A549 (cell line): ENCODE data around the gene EIF4G3. TPM values are rescaled to one million over a fixed set of nuclear protein-coding genes. Genes with fewer than 3 reads are reported as not detected.

ENCODE experiments used
- ATAC-seq, 2 experiments: fragments of 200-7000 bp in 1 of 2; fragments of >200 bp in 1 of 2; cut with Nextera tagmentation in 1 of 2; cut with Tn5 transposase in 1 of 2; 3 replicates each; pipeline versions ENCODE4 v1.8.0 to v1.9.1; 2018 to 2020; ENCODE audit warnings: mild to moderate bottlenecking in 1 of 2, moderate library complexity in 1 of 2
- CTCF ChIA-PET: fragments of 300-600 bp; sonication (Branson Sonifier 250); formaldehyde crosslinking; extraction: SDS; loops from one replicate; lab custom pipeline; 2021; ENCODE audit warnings: antibody characterized with exemption, inconsistent platforms; lab: Yijun Ruan, JAX
- POLR2A ChIA-PET: fragments of 350-600 bp; formaldehyde crosslinking; extraction: SDS; loops from one replicate; lab custom pipeline; 2021; ENCODE audit warnings: antibody characterized with exemption, inconsistent platforms; lab: Yijun Ruan, JAX
- DNase-seq, 2 experiments: peaks; one replicate each; pipeline versions ENCODE4 v3.0.0 to v3.0.0-alpha.2; 2011 to 2016; ENCODE audit warnings: low read depth in 1 of 2, low spot score in 1 of 2
- FAIRE-seq: peaks from 2 replicates; lab custom pipeline; 2011; peaks lifted over from hg19 to GRCh38; lab: Jason Lieb, UNC
- H3K27ac ChIP-seq, 2 experiments: fragments of >200 bp; sonication (Bioruptor Twin); formaldehyde crosslinking; 3 replicates each; pipeline ENCODE4 v1.5.1; 2016 to 2017
- H3K4me1 ChIP-seq: fragments of >200 bp; sonication (Bioruptor Twin); formaldehyde crosslinking; 3 replicates; pipeline ENCODE4 v1.6.1; 2016
- H3K4me2 ChIP-seq: fragments of >200 bp; sonication (Bioruptor Twin); formaldehyde crosslinking; 3 replicates; pipeline ENCODE4 v1.6.1; 2016
- H3K4me3 ChIP-seq: fragments of >200 bp; sonication (Bioruptor Twin); formaldehyde crosslinking; 3 replicates; pipeline ENCODE4 v1.5.1; 2016
- H3K9me3 ChIP-seq: fragments of >200 bp; sonication (Bioruptor Twin); formaldehyde crosslinking; 3 replicates; pipeline ENCODE4 v1.6.1; 2016
- BHLHE40 ChIP-seq: IDR thresholded peaks from 2 replicates; pipeline ENCODE4 v1.6.1; 2012; ENCODE audit warnings: low read depth, low read length, inconsistent platforms
- CBX8 ChIP-seq: fragments of 200-600 bp; sonication (generic); IDR thresholded peaks from 2 replicates; pipeline ENCODE4 v1.6.1; 2016
- CHD4 ChIP-seq: fragments of 200-600 bp; sonication (generic); IDR thresholded peaks from 2 replicates; pipeline ENCODE4 v1.6.1; 2016; ENCODE audit warnings: antibody characterized with exemption, mild to moderate bottlenecking, borderline replicate concordance
- EHF ChIP-seq: fragments of 250-450 bp; sonication (Bioruptor Pico); IDR thresholded peaks from 2 replicates; pipeline ENCODE4 v1.5.0; 2020; ENCODE audit warnings: mild to moderate bottlenecking
- EP300 ChIP-seq, 2 experiments: fragments of >200 bp; sonication (Bioruptor Twin); formaldehyde crosslinking; IDR thresholded peaks; 2 replicates in 1 of 2; 3 replicates in 1 of 2; pipeline ENCODE4 v1.6.1; 2016 to 2017
- ESRRA ChIP-seq: fragments of 150-350 bp; IDR thresholded peaks from 2 replicates; pipeline ENCODE4 v1.6.1; 2014; ENCODE audit warnings: mild to moderate bottlenecking, low read length, borderline replicate concordance
- FOSB ChIP-seq: fragments of 250-450 bp; sonication (Bioruptor Pico); IDR thresholded peaks from 2 replicates; pipeline ENCODE4 v1.5.0; 2020; ENCODE audit warnings: mild to moderate bottlenecking, moderate library complexity
- GATA3 ChIP-seq: IDR thresholded peaks from 2 replicates; pipeline ENCODE4 v1.6.1; 2012; ENCODE audit warnings: borderline replicate concordance
- HEYL ChIP-seq: fragments of 250-450 bp; sonication (Bioruptor Pico); IDR thresholded peaks from 2 replicates; pipeline ENCODE4 v1.8.0; 2021; ENCODE audit warnings: mild to moderate bottlenecking, moderate library complexity
- HOXB5 ChIP-seq: fragments of 250-450 bp; sonication (Bioruptor Pico); IDR thresholded peaks from 2 replicates; pipeline ENCODE4 v1.5.0; 2020; ENCODE audit warnings: mild to moderate bottlenecking, moderate library complexity
- MAZ ChIP-seq: fragments of 150-350 bp; IDR thresholded peaks from 2 replicates; pipeline ENCODE4 v1.6.1; 2014; ENCODE audit warnings: antibody characterized with exemption, low read depth, low read length, borderline replicate concordance
- NPAS2 ChIP-seq: fragments of 250-450 bp; sonication (Bioruptor Pico); IDR thresholded peaks from 2 replicates; pipeline ENCODE4 v1.8.0; 2022; ENCODE audit warnings: mild to moderate bottlenecking, moderate library complexity, borderline replicate concordance
- POLR2A ChIP-seq: IDR thresholded peaks from 2 replicates; pipeline ENCODE4 v1.6.1; 2012; ENCODE audit warnings: mild to moderate bottlenecking, low read length
- REST ChIP-seq: fragments of 200-600 bp; sonication (generic); IDR thresholded peaks from 2 replicates; pipeline ENCODE4 v1.6.1; 2016; ENCODE audit warnings: antibody characterized with exemption, mild to moderate bottlenecking, moderate library complexity
- SREBF2 ChIP-seq: fragments of 450-650 bp; IDR thresholded peaks from 2 replicates; pipeline ENCODE4 v1.6.1; 2014; ENCODE audit warnings: mild to moderate bottlenecking, moderate library complexity
- TFCP2L1 ChIP-seq: fragments of 250-450 bp; sonication (Bioruptor Pico); IDR thresholded peaks from 2 replicates; pipeline ENCODE4 v1.5.0; 2021; ENCODE audit warnings: mild to moderate bottlenecking
- TP53 ChIP-seq: fragments of 250-450 bp; sonication (Bioruptor Pico); IDR thresholded peaks from 2 replicates; pipeline ENCODE4 v1.5.0; 2021; ENCODE audit warnings: mild to moderate bottlenecking, moderate library complexity
- USF2 ChIP-seq: fragments of 450-650 bp; IDR thresholded peaks from 2 replicates; pipeline ENCODE4 v1.6.1; 2014; ENCODE audit warnings: antibody characterized with exemption
- ZFP36 ChIP-seq: fragments of 450-650 bp; IDR thresholded peaks from 2 replicates; pipeline ENCODE4 v1.6.1; 2014; ENCODE audit warnings: borderline replicate concordance; ENCODE audit not compliant: partially characterized antibody
- ZNF302 ChIP-seq: fragments of 250-450 bp; sonication (Bioruptor Pico); IDR thresholded peaks from 2 replicates; pipeline ENCODE4 v1.9.0; 2021; ENCODE audit warnings: inconsistent platforms, mild to moderate bottlenecking, moderate library complexity
- WGBS: methylation state at CpG from one replicate; pipeline ENCODE4 v1.1.6; 2017; ENCODE audit errors: missing lambda C conversion rate; 5-methylcytosine and 5-hydroxymethylcytosine counted together
- polyA plus RNA-seq, 4 experiments: library from polyadenylated mRNA; depleted of rRNA in 3 of 4; stranded (reverse); fragments of >200 nt; fragmentation: RNase III in 1 of 4; extraction: RNeasy Plus Mini Kit Qiagen cat#74134 plus additional on column Dnase treatment in 1 of 4; gene quantifications; 2 replicates in 3 of 4; 3 replicates in 1 of 4; pipeline ENCODE4 v1.2.3, GENCODE V29; 2011 to 2017

Gene EIF4G3
- polyA plus RNA-seq, 2 of the 4 experiments (the other 2 are of a cell fraction): 25.0 to 51.3 TPM

GRCh38 chr1:21007876-21008275 lies 168.8 kb downstream of the EIF4G3 start:
- ChIA-PET POLR2A (no interaction called here), CTCF (no interaction called here)
- TF ChIP-seq POLR2A (no peak), ZFP36 (no peak)
- ATAC-seq: no peak
- H3K9me3 ChIP-seq: no peaks in the 10 kb centered on the region
- peaks cover 12% of the 10 kb centered on the region; the same call in 1 of the 3 replicates for H3K4me1 ChIP-seq
- FAIRE-seq: no peak
- no peak overlapping the region for H3K4me3 ChIP-seq
- H3K27ac ChIP-seq: no peak overlapping the region
- WGBS: 92% methylated on average over 1 of the region's 1 CpG
- no peak for DNase-seq
- no peak overlapping the region for H3K4me2 ChIP-seq

GRCh38 chr1:21005466-21006239 lies 171.0 kb downstream of the EIF4G3 start:
- ChIA-PET CTCF (no interaction called here), POLR2A (no interaction called here)
- 90% methylated on average over 4 of the region's 4 CpGs for whole genome bisulfite sequencing
- no peak overlapping the region for H3K4me3 ChIP-seq
- DNase-seq: no peak
- no peak overlapping the region for H3K27ac ChIP-seq
- H3K4me2 ChIP-seq: no peak overlapping the region; the same call in 2 of the 3 replicates
- peaks cover 12% of the 10 kb centered on the region; the same call in 1 of the 3 replicates for H3K4me1 ChIP-seq
- ATAC-seq: no peak
- TF ChIP-seq USF2 (no peak), CHD4 (no peak), FOSB (CRISPR knock-in tag) (no peak), SREBF2 (no peak), GATA3 (no peak), ZFP36 (no peak), ESRRA (no peak), BHLHE40 (no peak), HOXB5 (CRISPR knock-in tag) (no peak), EP300 (IDR thresholded peaks at IDR 0.05) (no peak), MAZ (no peak)
- no peaks in the 10 kb centered on the region for H3K9me3 ChIP-seq
- FAIRE-seq: no peak

GRCh38 chr1:21003281-21004045 lies 173.2 kb downstream of the EIF4G3 start:
- 78% methylated on average over 3 of the region's 3 CpGs for WGBS
- H3K4me1 ChIP-seq: peaks cover 14% of the 10 kb centered on the region; the same call in 2 of the 3 replicates
- no peak for ATAC-seq
- no peak for FAIRE-seq
- no peak overlapping the region for H3K27ac ChIP-seq
- CTCF ChIA-PET: interaction anchor here (0.5 kb wide), 1 partner anchor 165 kb away, joined by 3 read pairs; no protein-coding TSS in a partner anchor
- H3K9me3 ChIP-seq: no peaks in the 10 kb centered on the region
- no peak for TF ChIP-seq GATA3
- TF ChIP-seq EP300 (IDR thresholded peaks at IDR 0.05): no peak
- TF ChIP-seq ZNF302: no peak
- TF ChIP-seq ZFP36: no peak
- no peak for TF ChIP-seq BHLHE40
- TF ChIP-seq HEYL (CRISPR knock-in tag): no peak
- TF ChIP-seq TFCP2L1: no peak
- no peak for TF ChIP-seq CBX8
- TF ChIP-seq ESRRA: no peak
- TF ChIP-seq USF2: no peak
- TF ChIP-seq REST: no peak
- TF ChIP-seq MAZ: no peak
- TF ChIP-seq EHF (CRISPR knock-in tag): no peak
- no peak for TF ChIP-seq TP53 (CRISPR knock-in tag)
- no peak for TF ChIP-seq NPAS2 (CRISPR knock-in tag)
- no peak overlapping the region for H3K4me3 ChIP-seq
- no peak for DNase-seq
- H3K4me2 ChIP-seq: no peak overlapping the region
- POLR2A ChIA-PET: no interaction called here
